GM19372 (cell line): Measurements from ENCODE around the gene DHRSX.
"Not testable (repeated sequence)": the region's sequence is repeated elsewhere in the genome, so short reads cannot be mapped to it uniquely, and the experiment has no call there.

Source experiments
- ATAC-seq: cut with Tn5 transposase; IDR thresholded peaks from one replicate; pipeline ENCODE4 v1.9.1; 2021; ENCODE audit warnings: mild to moderate bottlenecking, low read depth, moderate library complexity; ENCODE audit not compliant: unreplicated experiment

The DHRSX gene

DNA sequence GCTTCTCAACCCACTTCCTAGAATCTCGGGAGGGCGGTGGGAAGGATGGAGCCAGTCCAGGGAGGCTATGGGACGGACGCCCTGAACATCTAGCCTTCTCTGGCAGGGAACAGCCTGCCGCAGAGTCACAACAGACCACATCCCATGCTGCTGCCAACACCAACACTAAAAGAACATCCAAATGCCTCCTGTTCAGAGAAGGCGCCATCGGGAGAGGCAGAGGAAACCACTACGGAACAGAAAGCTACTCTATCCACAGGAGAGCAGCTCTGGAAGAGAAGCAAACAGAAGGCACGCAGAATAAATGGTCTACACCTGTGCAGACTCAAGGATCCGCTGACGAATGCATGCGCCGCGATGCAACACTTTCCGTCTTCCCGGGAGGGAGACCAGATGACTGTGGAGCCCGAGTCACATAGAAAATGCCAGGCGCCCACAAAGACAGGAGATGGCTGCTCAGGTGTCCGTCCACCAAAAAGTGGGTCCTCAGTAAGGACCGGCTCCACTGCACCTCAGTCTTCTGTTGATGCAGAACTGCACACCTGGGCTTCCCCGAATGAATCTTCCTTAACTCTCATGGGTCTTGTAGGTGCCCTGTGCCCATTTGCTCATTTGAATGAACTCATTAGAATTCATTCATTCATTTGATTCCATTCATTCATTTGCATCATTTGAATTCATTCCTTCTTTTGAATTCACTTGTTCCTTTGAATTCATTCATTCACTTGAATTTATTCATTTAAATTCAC, 217.5 kb downstream of the DHRSX start:
- ATAC-seq = no peak

DNA sequence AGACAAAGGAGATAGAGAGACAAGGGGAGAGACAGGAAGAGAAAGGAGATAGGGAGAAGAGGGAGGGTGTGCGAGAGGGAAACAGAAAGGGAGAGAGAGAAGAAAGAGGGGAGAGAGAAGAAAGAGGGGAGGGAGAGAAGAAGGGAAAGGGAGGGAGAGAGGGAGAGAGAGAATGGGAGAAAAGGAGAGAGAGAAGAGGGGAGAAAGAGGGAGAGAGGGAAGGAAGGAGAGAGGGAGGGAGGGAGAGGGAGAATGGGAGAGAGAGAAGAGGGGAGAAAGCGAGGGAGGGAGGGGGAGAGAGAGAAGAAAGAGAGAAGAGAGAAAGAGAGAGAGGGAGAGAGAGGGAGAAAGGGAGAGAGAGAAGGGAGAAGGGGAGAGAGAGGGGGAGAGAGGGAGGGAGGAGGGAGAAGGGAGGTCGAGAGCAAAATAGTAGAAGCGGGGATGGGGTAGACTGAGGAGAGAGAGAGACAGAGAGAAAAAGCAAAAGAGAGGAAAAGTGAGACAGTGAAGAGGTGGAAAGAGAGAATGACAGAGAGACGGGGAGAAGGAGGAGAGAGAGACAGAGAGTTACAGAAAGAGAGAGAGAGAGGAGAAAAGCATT, 218.2 kb downstream of the DHRSX start:
- ATAC-seq = no peak

DNA sequence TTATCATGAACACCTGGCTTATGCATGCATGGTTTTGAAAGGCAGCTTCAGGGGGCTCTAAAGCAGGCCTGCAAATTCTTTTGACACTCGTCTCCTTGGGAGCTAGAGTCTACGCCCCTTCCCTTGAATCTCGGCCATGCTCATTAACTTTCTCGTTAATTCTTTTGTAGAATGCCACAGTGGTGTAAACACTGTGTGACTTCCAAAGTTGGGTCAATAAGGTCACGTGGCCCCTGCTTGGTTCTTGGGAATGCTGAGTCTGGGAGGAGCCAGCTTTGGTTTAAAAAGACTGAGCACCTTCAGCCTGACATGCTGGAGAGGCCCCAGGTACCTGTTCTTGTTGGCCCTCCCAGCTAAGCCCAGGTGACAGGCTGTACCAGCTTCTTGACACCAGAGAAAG, 228.4 kb downstream of the DHRSX start:
- ATAC-seq = no peak

DNA sequence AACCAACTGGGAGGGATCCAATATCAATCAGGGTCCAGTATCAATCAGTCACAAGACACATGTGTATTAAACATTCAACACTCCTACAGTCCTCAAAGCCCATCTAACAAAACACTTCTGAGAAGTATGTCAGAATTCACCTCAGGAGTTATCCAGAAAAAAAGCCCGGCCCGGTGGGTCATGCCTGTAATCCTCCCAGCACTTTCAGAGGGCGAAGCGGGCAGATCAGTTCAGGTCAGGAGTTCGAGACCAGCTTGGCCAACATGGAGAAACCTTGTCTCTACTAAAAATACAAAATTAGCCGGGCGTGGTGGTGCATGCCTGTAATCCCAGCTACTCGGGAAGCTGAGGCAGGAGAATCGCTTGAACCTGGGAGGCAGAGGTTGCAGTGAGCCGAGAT, 229.2 kb downstream of the DHRSX start:
- ATAC-seq = not testable (repeated sequence)

DNA sequence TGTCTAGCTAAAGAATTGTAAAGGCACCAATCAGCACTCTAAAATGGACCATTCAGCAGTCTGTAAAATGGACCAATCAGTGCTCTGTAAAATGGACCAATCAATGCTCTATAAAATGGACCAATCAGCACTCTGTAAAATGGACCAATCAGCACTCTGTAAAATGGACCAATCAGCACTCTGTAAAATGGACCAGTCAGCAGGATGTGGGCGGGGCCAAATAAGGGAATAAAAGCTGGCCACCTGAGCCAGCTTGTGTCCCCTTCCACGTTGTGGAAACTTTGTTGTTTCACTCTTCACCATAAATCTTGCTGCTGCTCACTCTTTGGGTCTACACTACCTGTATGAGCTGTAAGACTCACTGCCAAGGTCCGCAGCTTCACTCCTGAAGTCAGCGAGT, 230.0 kb downstream of the DHRSX start:
- ATAC-seq = not testable (repeated sequence)

DNA sequence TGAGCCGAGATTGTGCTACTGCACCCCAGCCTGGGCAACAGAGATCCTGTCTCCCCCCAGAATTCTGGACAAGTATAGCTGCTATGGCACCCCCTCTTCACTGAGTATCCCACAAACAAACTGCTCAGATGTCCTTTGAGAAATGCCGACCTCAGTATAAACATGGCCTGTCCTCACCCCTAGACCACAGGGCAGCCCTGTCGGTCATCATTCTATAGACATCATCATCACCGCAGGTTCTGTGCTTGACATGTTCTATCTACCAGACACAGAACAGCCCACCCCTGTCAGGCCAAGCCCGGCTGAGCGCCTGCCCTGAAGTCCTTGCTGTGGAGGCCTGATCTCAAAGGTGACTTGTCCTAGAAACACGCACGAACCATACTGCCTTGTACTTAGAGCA, 232.9 kb downstream of the DHRSX start:
- no peak for ATAC-seq

DNA sequence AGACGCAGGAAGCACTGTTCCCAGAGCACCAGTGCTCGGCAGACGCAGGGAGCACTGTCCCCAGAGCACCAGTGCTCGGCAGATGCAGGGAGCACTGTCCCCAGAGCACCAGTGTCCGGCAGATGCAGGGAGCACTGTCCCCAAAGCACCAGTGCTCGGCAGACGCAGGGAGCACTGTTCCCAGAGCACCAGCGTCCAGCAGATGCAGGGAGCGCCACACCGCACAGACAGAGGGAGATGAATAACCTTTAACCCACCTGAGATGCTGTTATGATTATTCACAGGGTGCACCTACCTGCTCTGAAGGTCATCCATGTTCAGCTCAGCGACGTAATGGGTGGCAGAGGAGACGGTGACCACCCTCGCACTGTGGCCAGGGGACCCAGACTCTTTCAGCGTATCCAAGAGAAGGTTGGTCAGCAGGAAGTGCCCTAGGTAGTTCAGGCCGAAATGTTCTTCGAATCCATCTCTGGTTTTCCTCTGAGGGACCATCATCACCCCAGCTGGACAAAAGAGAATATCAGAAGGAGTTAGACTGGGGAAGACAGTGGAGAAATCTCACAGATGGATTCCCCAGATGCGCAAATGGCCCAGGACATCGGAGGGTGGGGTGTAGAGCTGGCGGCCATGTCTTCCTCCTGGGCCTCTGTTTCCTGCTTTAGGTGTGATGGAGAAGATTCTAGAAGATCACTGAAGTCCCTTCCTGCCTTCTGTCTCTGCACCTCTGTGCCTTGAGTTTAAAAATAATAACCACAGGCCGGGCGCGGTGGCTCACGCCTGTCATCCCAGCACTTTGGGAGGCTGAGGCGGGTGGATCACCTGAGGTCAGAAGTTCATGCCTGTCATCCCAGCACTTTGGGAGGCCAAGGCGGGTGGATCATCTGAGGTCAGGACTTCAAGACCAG, 234.1 kb downstream of the DHRSX start:
- no peak for ATAC-seq

DNA sequence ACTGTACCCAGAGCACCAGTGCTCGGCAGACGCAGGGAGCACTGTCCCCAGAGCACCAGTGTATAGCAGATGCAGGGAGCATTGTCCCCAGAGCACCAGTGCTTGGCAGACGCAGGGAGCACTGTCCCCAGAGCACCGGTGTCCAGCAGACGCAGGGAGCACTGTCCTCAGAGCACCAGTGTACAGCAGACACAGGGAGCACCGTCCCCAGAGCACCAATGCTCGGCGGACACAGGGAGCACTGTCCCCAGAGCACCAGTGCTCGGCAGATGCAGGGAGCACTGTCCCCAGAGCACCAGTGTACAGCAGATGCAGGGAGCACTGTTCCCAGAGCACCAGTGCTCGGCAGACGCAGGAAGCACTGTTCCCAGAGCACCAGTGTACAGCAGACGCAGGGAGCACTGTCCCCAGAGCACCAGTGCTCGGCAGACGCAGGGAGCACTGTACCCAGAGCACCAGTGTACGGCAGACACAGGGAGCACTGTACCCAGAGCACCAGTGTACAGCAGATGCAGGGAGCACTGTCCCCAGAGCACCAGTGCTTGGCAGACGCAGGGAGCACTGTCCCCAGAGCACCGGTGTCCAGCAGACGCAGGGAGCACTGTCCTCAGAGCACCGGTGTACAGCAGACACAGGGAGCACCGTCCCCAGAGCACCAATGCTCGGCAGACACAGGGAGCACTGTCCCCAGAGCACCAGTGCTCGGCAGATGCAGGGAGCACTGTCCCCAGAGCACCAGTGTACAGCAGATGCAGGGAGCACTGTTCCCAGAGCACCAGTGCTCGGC, 234.9 kb downstream of the DHRSX start:
- ATAC-seq = not testable (repeated sequence)

DNA sequence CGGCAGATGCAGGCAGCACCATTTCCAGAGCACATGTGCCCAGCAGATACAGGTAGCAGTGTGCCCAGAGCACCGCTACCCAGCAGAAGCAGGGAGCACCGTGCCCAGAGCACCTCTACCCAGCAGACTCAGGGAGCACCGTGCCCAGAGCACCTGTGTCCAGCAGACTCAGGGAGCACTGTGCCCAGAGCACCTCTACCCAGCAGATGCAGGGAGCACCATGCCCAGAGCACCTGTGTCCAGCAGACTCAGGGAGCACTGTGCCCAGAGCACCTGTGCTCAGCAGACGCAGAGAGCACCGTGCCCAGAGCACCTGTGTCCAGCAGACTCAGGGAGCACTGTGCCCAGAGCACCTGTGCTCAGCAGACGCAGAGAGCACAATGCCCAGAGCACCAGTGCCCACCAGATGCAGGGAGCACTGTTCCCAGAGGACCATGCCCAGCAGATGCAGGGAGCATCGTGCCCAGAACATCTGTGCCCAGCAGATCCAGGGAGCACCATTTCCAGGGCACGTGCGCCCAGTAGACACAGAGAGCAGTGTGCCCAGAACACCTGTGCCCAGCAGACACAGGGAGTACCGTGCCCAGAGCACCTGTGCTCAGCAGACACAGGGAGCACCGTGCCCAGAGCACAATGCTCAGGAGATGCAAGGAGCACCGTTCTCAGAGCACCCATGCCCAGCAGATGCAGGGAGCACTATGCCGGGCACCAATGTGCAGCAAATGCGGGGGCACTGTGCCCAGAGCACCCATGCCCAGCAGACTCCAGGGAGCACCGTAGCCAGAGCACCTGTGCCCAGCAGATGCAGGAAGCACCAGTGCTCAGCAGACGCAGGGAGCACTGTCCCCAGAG, 236.4 kb downstream of the DHRSX start:
- ATAC-seq = no peak

DNA sequence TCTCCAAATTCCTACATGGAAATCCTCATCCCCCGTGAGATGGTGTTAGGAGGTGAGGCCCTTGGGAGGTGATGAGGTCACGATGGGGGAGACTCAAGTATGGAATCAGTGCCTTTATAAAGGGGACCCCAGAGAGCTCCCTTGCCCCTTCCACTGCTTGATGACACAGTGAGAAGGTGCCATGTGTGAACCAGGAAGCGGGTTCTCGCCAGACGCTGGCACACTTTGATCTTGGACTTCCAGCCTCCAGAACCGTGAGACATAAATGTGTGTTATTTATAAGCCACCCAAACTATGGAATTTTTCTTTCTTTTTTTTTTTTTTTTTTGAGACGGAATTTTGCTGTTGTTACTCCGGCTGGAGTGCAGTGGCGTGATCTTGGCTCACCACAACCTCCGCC, 237.6 kb downstream of the DHRSX start:
- ATAC-seq = no peak

DNA sequence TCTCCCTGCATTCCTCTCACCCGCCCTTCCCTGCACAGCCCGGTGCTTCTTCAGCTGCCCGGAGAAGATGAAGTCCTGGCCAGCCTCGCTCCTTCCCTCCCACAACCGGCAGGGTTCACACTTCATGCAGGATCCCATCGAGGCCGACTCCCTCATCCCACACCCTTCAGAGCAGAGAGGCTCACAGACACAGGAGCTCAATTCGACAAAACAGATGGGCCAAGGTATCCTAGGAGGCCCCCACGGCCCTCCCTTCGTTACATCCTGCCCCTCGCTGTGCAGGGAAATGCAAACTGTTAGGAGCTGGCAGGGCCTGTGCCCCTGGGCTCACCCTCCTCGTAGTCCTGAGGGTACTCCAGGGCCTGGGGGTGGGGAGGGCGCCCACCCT, 238.1 kb downstream of the DHRSX start:
- ATAC-seq = no peak

DNA sequence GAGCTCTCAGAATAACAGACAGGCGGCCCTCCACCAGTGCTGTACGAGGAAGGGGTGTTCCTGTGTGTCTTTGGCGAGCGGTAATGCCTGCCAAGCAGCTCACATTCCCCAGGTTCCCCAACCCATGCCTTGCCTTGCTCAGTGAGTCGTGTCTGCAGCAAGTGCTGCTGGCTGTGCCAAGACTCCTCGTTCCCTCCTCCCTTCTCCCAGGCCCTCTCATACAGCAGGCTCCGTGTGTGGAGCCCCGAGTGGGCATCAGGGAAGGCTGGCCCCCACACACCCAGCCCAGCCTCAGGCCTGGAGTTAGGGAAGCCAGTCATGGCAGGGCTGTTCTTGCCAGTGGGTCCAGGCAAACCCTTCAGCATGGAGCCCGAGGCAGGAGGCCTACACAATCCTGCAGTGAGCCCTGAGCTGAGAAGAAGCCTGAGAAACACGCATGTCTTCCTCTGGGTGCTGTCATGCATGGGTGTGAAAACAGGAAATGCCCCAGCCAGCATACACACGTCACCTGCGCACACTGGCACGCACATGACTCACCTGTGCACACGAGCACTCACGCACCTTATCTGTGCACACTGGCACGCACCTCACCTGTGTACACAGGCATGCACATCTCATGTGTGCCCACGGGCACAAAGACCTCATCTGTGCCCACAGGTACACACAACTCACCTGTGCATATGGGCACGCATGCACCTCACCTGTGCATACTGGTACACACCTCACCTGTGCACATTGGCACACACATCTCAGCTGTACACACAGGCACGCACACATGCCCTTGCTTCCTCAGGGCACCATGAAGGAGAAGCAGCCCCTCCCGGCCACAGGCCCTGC, 238.7 kb downstream of the DHRSX start:
- no peak for ATAC-seq

DNA sequence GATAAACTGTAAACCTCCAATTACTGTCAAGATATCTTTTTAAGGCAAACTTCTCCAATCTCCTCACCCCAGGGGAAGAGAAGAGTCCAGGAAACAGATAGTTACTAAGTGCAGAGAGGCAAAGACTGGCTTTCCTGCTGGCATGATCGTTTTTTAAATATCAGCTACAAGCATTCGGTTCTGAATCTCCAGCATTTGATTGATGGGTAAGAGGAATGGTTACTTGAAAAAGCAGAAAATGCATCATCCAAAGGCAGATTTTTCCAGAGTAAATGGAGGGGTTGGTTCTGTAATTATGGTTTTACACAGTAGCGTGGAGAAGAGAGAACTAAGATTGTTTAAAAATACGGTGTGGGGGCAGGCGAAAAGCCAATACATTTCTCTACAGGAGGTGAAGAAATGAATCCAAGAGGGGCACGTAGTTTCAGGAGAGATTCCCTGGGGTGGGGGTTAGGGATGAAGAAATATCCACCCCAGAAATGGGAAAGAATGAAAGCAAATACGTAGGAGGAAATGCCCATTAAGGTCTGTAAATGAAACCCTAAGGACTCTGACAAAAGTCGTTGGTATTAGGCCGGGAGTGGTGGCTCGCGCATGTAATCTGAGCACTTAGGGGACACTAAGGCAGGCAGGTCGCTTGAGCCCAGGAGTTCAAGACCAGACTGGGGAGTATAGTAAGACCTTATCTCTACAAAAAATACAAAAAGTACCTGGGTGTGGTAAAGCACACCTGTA, 248.3 kb downstream of the DHRSX start:
- ATAC-seq = no peak

DNA sequence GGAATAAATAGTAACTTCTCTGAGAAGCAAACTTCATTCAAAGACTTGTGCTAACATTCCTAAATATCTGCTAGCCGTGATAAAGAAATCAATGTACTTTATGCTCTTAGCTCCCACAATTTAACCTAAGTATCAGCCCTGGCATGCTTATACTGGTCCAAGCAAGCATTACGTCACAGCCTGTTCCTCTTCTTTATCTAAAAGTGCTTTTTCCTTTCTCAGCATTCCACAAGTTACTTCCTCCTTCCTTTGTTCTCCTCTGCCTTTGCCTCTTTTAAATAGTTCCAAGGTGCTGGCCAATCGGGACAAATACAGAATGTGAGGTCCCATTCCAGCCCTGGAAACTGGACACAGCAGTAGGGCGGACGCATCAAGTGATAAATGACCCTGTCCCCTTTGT, 249.6 kb downstream of the DHRSX start:
- ATAC-seq = no peak

DNA sequence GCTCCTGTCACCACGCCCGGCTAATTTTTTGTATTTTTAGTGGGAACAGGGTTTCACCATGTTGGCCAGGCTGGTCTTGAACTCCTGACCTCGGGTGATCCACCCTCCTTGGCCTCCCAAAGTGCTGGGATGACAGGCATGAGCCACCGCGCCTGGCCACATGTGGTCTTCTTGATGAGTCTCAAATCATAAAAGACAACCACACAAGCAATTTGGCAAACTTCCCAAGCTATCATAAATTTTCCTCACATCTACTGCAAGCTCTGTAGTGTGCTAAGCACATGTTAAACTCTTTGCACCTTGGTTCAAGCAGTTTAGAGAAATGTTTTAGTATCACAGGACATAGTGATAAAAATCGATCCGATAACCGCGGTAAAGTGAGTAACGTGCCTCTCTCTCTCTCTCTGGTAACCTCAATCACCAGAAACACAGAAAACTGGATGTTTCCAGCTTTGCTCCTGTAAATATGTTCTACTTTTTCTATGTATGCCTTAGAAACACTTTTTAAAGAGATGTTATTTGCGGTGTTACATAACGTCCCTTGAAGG, 256.8 kb downstream of the DHRSX start:
- no peak for ATAC-seq

DNA sequence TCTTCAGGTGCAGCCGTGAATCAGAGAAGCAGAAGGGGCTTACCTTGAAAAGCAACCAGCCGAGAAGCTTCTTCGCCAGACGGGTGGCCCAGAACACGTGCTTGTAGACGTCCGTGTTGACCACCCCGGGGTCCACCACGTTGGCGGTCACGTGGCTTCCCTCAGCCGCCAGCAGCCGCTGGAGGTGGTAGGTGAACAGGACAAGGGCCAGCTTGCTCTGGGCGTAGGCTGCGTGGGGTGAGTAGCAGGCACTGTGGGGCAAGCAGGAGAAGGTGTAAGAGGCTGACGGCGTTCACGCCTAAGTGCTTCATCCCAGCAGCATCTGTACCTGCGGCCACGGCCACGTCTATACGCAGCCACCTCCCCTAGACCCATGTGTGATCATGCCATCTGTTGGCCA, 257.8 kb downstream of the DHRSX start:
- no peak for ATAC-seq

DNA sequence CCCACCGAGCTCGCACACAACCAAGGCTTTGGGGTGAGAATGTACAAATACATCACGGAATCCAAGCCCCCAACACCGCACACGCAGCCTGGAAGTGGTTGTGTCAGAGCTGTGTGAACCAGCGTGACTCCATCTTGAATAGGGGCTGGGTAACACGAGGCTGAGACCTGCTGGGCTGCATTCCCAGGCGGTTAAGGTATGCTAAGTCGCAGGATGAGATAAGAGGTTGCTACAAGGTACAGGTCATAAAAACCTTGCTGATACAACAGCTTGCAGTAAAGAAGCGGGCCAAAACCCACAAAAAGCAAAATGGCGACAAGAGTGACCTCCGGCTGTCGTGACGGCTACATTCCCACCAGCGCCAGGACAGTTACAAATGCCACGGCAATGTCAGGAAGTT, 258.4 kb downstream of the DHRSX start:
- no peak for ATAC-seq

DNA sequence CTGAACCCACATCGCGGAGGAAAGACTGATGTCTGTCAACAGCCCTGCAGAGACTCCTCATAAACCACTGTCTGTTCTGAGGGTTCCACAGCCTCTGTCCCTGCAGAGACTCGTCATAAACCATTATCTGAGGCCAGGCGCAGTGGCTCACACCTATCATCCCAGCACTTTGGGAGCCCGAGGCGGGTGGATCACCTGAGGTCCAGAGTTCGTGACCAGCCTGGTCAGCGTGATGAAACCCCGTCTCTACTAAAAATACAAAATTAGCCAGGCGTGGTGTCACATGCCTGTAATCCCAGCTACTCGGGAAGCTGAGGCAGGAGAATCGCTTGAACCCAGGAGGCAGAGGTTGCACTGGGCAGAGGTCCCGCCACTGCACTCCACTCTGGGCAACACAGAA, 259.3 kb downstream of the DHRSX start:
- not testable (repeated sequence) for ATAC-seq
